ENCODE results near the gene WARS2.

WARS2 gene

GRCh38 chr1:118986555-118987467 is 153.6 kb downstream of the WARS2 start:
- H3K27me3 ChIP-seq (ENCODE audit: insufficient read depth, low read length), result no peaks in the 10 kb centered on the region
- no peaks in the 10 kb centered on the region for H3K4me1 ChIP-seq (ENCODE audit: control insufficient read depth, insufficient read depth, low read length, unreplicated experiment)
- peak overlapping the region; percentile 72 for H3K27ac ChIP-seq (ENCODE audit: low read depth, low read length)
- peaks cover 57% of the 10 kb centered on the region for H3K79me2 ChIP-seq (ENCODE audit: control insufficient read depth, insufficient read depth, low read length, unreplicated experiment)
- H3K4me3 ChIP-seq (ENCODE audit: low read depth, low read length), result peak overlapping the region; percentile 94
- H2AFZ ChIP-seq (ENCODE audit: low read length, unreplicated experiment), result peak overlapping the region; percentile 91
- peaks cover 5% of the 10 kb centered on the region; the same call in 1 of the 2 replicates for H3K36me3 ChIP-seq (ENCODE audit: insufficient read depth, low read length)

- H3K79me2 ChIP-seq (ENCODE audit: control insufficient read depth, insufficient read depth, low read length, unreplicated experiment), result peaks cover 65% of the 10 kb centered on the region
- H3K36me3 ChIP-seq (ENCODE audit: insufficient read depth, low read length), result peaks cover 5% of the 10 kb centered on the region; the same call in 1 of the 2 replicates
- H3K4me1 ChIP-seq (ENCODE audit: control insufficient read depth, insufficient read depth, low read length, unreplicated experiment), result no peaks in the 10 kb centered on the region
- peak overlapping the region; percentile 72 for H3K27ac ChIP-seq (ENCODE audit: low read depth, low read length)
- no peaks in the 10 kb centered on the region for H3K27me3 ChIP-seq (ENCODE audit: insufficient read depth, low read length)
- peak overlapping the region; percentile 94 for H3K4me3 ChIP-seq (ENCODE audit: low read depth, low read length)
- H2AFZ ChIP-seq (ENCODE audit: low read length, unreplicated experiment), result peak overlapping the region; percentile 27
Observed at GRCh38 chr1:118985640-118986554, 154.6 kb downstream of the WARS2 start.

DNA sequence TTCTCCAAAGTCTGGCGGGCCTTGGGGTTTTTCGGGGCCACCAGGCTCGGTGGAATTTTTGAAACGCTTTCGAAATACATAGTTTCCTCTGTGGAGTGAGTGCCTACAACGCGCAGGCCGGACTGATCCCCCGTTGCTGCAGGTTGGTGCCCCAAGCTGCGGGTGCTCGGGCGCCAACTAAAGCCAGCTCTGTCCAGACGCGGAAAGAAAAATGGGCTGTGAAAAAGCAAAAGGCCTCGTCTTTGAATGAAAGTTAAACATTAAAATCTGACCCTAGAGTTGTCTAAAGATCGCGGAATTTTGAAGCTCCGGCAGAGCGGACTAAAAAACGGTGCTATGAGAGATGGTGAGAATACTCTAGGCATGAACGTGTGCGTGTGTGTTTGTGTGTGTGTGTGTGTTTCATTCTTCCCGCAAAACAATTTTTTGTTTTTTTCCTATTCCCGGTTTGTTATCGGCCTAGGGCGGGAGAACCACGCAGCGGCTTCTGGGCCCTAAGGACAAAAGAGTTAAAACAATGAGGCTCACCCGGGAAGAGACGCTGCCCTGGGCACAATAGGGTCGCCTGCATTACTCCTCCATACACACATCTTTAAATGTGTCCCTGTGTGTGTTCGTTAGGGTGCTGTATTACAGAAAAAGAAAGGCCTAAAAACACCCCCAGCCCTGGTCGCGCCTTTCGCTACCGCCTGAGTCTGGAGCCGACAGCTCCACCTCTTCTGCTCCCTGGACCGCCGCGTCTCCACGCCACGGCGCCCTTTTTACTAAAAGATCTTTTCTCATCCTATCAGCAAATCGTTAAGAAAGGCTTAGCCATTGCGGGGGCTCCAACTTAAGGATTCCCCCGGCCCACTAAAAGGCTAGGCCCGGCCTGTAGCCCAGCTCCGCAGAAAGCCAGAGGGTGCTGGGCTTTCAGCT is 155.5 kb downstream of the WARS2 start:
- H3K27ac ChIP-seq (ENCODE audit: low read depth, low read length), result peak overlapping the region; percentile 72
- H3K4me3 ChIP-seq (ENCODE audit: low read depth, low read length), result peak overlapping the region; percentile 94
- H2AFZ ChIP-seq (ENCODE audit: low read length, unreplicated experiment), result peak overlapping the region; percentile 27
- H3K4me1 ChIP-seq (ENCODE audit: control insufficient read depth, insufficient read depth, low read length, unreplicated experiment), result no peaks in the 10 kb centered on the region
- H3K79me2 ChIP-seq (ENCODE audit: control insufficient read depth, insufficient read depth, low read length, unreplicated experiment), result peaks cover 70% of the 10 kb centered on the region
- no peaks in the 10 kb centered on the region for H3K27me3 ChIP-seq (ENCODE audit: insufficient read depth, low read length)
- H3K36me3 ChIP-seq (ENCODE audit: insufficient read depth, low read length), result peaks cover 5% of the 10 kb centered on the region; the same call in 1 of the 2 replicates

GRCh38 chr1:118984086-118984721 is 156.2 kb downstream of the WARS2 start:
- Histone ChIP-seq H2AFZ (ENCODE audit: low read length, unreplicated experiment) (no peak overlapping the region), H3K4me1 (ENCODE audit: control insufficient read depth, insufficient read depth, low read length, unreplicated experiment) (no peaks in the 10 kb centered on the region), H3K36me3 (ENCODE audit: insufficient read depth, low read length) (peaks cover 5% of the 10 kb centered on the region; the same call in 1 of the 2 replicates), H3K4me3 (ENCODE audit: low read depth, low read length) (peak overlapping the region; percentile 94), H3K79me2 (ENCODE audit: control insufficient read depth, insufficient read depth, low read length, unreplicated experiment) (peaks cover 78% of the 10 kb centered on the region), H3K27me3 (ENCODE audit: insufficient read depth, low read length) (no peaks in the 10 kb centered on the region), H3K27ac (ENCODE audit: low read depth, low read length) (peak overlapping the region; percentile 72; the same call in 1 of the 2 replicates)

DNA sequence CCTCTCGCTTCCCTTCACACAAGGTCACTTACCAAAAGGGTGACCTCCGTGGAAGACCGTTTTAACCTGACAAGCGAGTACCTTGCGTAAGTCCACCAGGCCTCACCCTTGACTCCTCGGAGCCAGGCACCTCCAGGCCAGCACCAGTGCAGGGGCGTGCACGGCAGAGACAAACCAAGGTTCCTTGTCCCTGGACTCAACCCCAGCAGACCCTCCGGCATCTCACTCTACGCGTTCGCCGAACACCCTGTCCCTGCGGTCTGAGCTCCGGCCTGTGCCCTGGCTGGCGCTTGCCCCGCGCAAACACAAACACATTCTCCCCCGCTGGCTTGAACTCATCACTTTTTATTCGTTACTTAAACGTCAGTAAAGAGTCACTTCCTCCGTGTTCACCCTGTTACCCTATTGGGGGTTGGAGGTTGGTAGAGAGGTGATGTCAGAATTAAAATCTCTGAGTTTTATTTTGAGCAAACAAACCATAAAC is 156.9 kb downstream of the WARS2 start:
- Histone ChIP-seq H3K4me1 (ENCODE audit: control insufficient read depth, insufficient read depth, low read length, unreplicated experiment) (no peaks in the 10 kb centered on the region), H3K27me3 (ENCODE audit: insufficient read depth, low read length) (no peaks in the 10 kb centered on the region), H3K4me3 (ENCODE audit: low read depth, low read length) (peak overlapping the region; percentile 0; the same call in 1 of the 2 replicates), H2AFZ (ENCODE audit: low read length, unreplicated experiment) (no peak overlapping the region), H3K27ac (ENCODE audit: low read depth, low read length) (peak overlapping the region; percentile 72; the same call in 1 of the 2 replicates), H3K79me2 (ENCODE audit: control insufficient read depth, insufficient read depth, low read length, unreplicated experiment) (peaks cover 83% of the 10 kb centered on the region), H3K36me3 (ENCODE audit: insufficient read depth, low read length) (peaks cover 5% of the 10 kb centered on the region; the same call in 1 of the 2 replicates)

GRCh38 chr1:118982821-118983557 is 157.5 kb downstream of the WARS2 start:
- Histone ChIP-seq H3K4me3 (ENCODE audit: low read depth, low read length) (no peak overlapping the region; the same call in 1 of the 2 replicates), H3K79me2 (ENCODE audit: control insufficient read depth, insufficient read depth, low read length, unreplicated experiment) (peaks cover 88% of the 10 kb centered on the region), H3K27ac (ENCODE audit: low read depth, low read length) (no peak overlapping the region), H3K27me3 (ENCODE audit: insufficient read depth, low read length) (no peaks in the 10 kb centered on the region), H3K4me1 (ENCODE audit: control insufficient read depth, insufficient read depth, low read length, unreplicated experiment) (no peaks in the 10 kb centered on the region), H3K36me3 (ENCODE audit: insufficient read depth, low read length) (peaks cover 5% of the 10 kb centered on the region; the same call in 1 of the 2 replicates), H2AFZ (ENCODE audit: low read length, unreplicated experiment) (no peak overlapping the region)

- Histone ChIP-seq H3K27me3 (ENCODE audit: insufficient read depth, low read length) (no peaks in the 10 kb centered on the region), H3K4me1 (ENCODE audit: control insufficient read depth, insufficient read depth, low read length, unreplicated experiment) (no peaks in the 10 kb centered on the region), H3K79me2 (ENCODE audit: control insufficient read depth, insufficient read depth, low read length, unreplicated experiment) (peaks cover 93% of the 10 kb centered on the region), H2AFZ (ENCODE audit: low read length, unreplicated experiment) (no peak overlapping the region), H3K4me3 (ENCODE audit: low read depth, low read length) (no peak overlapping the region), H3K27ac (ENCODE audit: low read depth, low read length) (no peak overlapping the region), H3K36me3 (ENCODE audit: insufficient read depth, low read length) (peaks cover 5% of the 10 kb centered on the region; the same call in 1 of the 2 replicates)
Observed at GRCh38 chr1:118982266-118982665, 158.2 kb downstream of the WARS2 start.

GRCh38 chr1:118981436-118981835 is 159.0 kb downstream of the WARS2 start:
- peaks cover 91% of the 10 kb centered on the region for H3K79me2 ChIP-seq (ENCODE audit: control insufficient read depth, insufficient read depth, low read length, unreplicated experiment)
- H3K27ac ChIP-seq (ENCODE audit: low read depth, low read length), result no peak overlapping the region
- no peak overlapping the region for H2AFZ ChIP-seq (ENCODE audit: low read length, unreplicated experiment)
- H3K4me3 ChIP-seq (ENCODE audit: low read depth, low read length), result no peak overlapping the region
- no peaks in the 10 kb centered on the region for H3K27me3 ChIP-seq (ENCODE audit: insufficient read depth, low read length)
- no peaks in the 10 kb centered on the region for H3K4me1 ChIP-seq (ENCODE audit: control insufficient read depth, insufficient read depth, low read length, unreplicated experiment)
- H3K36me3 ChIP-seq (ENCODE audit: insufficient read depth, low read length), result peaks cover 5% of the 10 kb centered on the region; the same call in 1 of the 2 replicates
